Esophagus muscularis mucosa (tissue), 4 donors: ENCODE results near the gene TOM1L2.

ENCODE experiments used
- EP300 ChIP-seq: sonication (generic); formaldehyde crosslinking; IDR thresholded peaks from one replicate; pipeline ENCODE4 v1.6.1; 2017; ENCODE audit warnings: antibody characterized with exemption
- POLR2A ChIP-seq: fragments of 450-650 bp; IDR thresholded peaks from one replicate; pipeline ENCODE4 v1.6.1; 2017; ENCODE audit warnings: antibody characterized with exemption, moderate library complexity, mild to moderate bottlenecking, low read depth
- POLR2AphosphoS5 ChIP-seq, 2 donors: sonication (generic); formaldehyde crosslinking; IDR thresholded peaks; one replicate each; pipeline ENCODE4 v1.6.1; 2017; ENCODE audit warnings: antibody characterized with exemption in 2 of 2
- TF ChIP-seq, protein P1 (sequence below), 3 experiments: fragments of 200-600 bp in 2 of 3; fragments of 450-650 bp in 1 of 3; sonication (generic) in 2 of 3; IDR thresholded peaks; one replicate each; pipeline ENCODE4 v1.5.1; 2017 to 2019; ENCODE audit warnings: antibody characterized with exemption in 3 of 3, mild to moderate bottlenecking in 2 of 3, moderate library complexity in 1 of 3

DNA sequence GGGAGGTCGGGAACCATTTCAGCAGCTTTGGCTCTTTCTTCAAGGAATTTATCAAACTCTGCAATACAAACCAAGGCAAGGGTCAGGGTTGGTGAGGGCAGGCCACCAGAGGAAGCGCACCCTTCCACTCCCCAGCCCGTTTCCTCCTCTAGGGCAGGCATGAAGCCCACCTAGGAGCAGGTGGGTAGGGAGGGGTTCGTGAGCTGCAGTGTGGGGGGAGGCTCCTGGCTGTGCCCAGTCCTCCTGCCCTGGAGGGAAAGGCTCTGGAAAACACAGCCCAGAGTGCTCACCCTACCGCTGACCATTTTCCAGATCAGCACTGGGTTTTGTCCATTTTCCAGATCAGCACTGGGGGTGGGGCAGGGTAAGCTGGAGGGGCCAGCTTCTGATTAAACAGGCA lies 124.5 kb downstream of the TOM1L2 start:
- TF ChIP-seq POLR2A, result no peak
- TF ChIP-seq EP300, result no peak
- TF ChIP-seq, protein P1, sequence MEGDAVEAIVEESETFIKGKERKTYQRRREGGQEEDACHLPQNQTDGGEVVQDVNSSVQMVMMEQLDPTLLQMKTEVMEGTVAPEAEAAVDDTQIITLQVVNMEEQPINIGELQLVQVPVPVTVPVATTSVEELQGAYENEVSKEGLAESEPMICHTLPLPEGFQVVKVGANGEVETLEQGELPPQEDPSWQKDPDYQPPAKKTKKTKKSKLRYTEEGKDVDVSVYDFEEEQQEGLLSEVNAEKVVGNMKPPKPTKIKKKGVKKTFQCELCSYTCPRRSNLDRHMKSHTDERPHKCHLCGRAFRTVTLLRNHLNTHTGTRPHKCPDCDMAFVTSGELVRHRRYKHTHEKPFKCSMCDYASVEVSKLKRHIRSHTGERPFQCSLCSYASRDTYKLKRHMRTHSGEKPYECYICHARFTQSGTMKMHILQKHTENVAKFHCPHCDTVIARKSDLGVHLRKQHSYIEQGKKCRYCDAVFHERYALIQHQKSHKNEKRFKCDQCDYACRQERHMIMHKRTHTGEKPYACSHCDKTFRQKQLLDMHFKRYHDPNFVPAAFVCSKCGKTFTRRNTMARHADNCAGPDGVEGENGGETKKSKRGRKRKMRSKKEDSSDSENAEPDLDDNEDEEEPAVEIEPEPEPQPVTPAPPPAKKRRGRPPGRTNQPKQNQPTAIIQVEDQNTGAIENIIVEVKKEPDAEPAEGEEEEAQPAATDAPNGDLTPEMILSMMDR (IDR thresholded peaks at IDR 0.05), result no peak
- TF ChIP-seq POLR2AphosphoS5 (IDR thresholded peaks at IDR 0.05), result no peak
